ENCODE results near the gene ZNF804A.

ZNF804A gene

DNA sequence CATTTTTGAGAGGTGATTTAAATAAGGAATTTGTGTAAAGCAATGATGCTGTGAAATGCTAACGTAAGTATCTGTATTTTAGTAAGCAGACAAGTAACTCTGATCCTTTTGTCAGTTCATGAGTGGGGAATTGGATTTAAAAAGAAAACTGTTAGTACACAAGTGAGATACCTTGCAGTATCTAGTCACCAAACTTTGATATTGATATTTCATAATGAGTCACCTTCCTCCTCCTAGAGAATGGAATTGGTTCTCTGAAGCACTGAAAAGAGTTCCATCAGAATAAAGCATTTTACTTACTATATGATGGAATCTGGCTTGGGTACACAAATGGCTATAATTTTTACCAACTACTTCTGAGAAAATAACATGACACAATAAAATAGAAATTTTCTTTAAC, 232.2 kb downstream of the ZNF804A start:
- H2BK5ac ChIP-seq (ENCODE audit: low read depth, low read length, poor library complexity, severe bottlenecking): no peak overlapping the region
- H3K9ac ChIP-seq (ENCODE audit: low read length): no peak overlapping the region
- no peaks in the 10 kb centered on the region for H3K79me1 ChIP-seq (replicated peaks; ENCODE audit: low read length, poor library complexity, severe bottlenecking)
- no peak overlapping the region for H3K4me2 ChIP-seq (ENCODE audit: low read length, poor library complexity, severe bottlenecking)
- H2BK15ac ChIP-seq (ENCODE audit: low read depth, poor library complexity, severe bottlenecking): no peak overlapping the region
- 100% methylated on average over 1 of the region's 1 CpG for WGBS
- no peak for DNase-seq
- no peak overlapping the region for H2BK12ac ChIP-seq (ENCODE audit: low read length in 2 of 2)
- no peaks in the 10 kb centered on the region for H3K27me3 ChIP-seq (ENCODE audit: control insufficient read depth in 1 of 2, insufficient read depth in 1 of 2, low read length in 2 of 2)
- no peak overlapping the region for H3K27ac ChIP-seq (ENCODE audit: low read length, poor library complexity, severe bottlenecking)
- H3K36me3 ChIP-seq (ENCODE audit: control insufficient read depth in 1 of 2, insufficient read depth in 2 of 2, low read depth in 1 of 2, low read length in 2 of 2): no peaks in the 10 kb centered on the region
- no peak overlapping the region for H2AK5ac ChIP-seq (ENCODE audit: low read length, severe bottlenecking)
- H3K18ac ChIP-seq (ENCODE audit: low read depth in 1 of 2, low read length in 2 of 2): no peak overlapping the region
- H4K91ac ChIP-seq (ENCODE audit: low read length): no peak overlapping the region
- no peak overlapping the region for H3K23ac ChIP-seq (ENCODE audit: low read length in 2 of 2)
- H4K8ac ChIP-seq (ENCODE audit: low read length): no peak overlapping the region
- no peaks in the 10 kb centered on the region for H3K9me3 ChIP-seq (ENCODE audit: control insufficient read depth, low read length)
- no peak overlapping the region for H3K4ac ChIP-seq (ENCODE audit: low read depth in 1 of 2, low read length in 2 of 2)
- no peak overlapping the region for H2AFZ ChIP-seq (ENCODE audit: low read depth, low read length)
- H3K4me3 ChIP-seq (ENCODE audit: insufficient read depth in 1 of 2, low read depth in 1 of 2, low read length in 2 of 2): no peak overlapping the region
- H2BK120ac ChIP-seq (ENCODE audit: low read depth, low read length): no peak overlapping the region
- H3K14ac ChIP-seq (ENCODE audit: low read length in 2 of 2): no peak overlapping the region
- no peaks in the 10 kb centered on the region for H3K4me1 ChIP-seq (ENCODE audit: control insufficient read depth, insufficient read depth, low read depth, low read length)

- H2BK12ac ChIP-seq (ENCODE audit: low read length in 2 of 2): no peak overlapping the region
- no peak overlapping the region for H3K4me2 ChIP-seq (ENCODE audit: low read length, poor library complexity, severe bottlenecking)
- no peaks in the 10 kb centered on the region for H3K4me1 ChIP-seq (ENCODE audit: control insufficient read depth, insufficient read depth, low read depth, low read length)
- no peak overlapping the region for H4K8ac ChIP-seq (ENCODE audit: low read length)
- H2BK120ac ChIP-seq (ENCODE audit: low read depth, low read length): no peak overlapping the region
- no peaks in the 10 kb centered on the region for H3K79me1 ChIP-seq (replicated peaks; ENCODE audit: low read length, poor library complexity, severe bottlenecking)
- H3K14ac ChIP-seq (ENCODE audit: low read length in 2 of 2): no peak overlapping the region
- H3K18ac ChIP-seq (ENCODE audit: low read depth in 1 of 2, low read length in 2 of 2): no peak overlapping the region
- H3K4ac ChIP-seq (ENCODE audit: low read depth in 1 of 2, low read length in 2 of 2): no peak overlapping the region
- DNase-seq: peak; percentile 7
- H2BK5ac ChIP-seq (ENCODE audit: low read depth, low read length, poor library complexity, severe bottlenecking): no peak overlapping the region
- H2AFZ ChIP-seq (ENCODE audit: low read depth, low read length): no peak overlapping the region
- H2AK5ac ChIP-seq (ENCODE audit: low read length, severe bottlenecking): no peak overlapping the region
- no peaks in the 10 kb centered on the region for H3K27me3 ChIP-seq (ENCODE audit: control insufficient read depth in 1 of 2, insufficient read depth in 1 of 2, low read length in 2 of 2)
- H3K23ac ChIP-seq (ENCODE audit: low read length in 2 of 2): no peak overlapping the region
- no peaks in the 10 kb centered on the region for H3K9me3 ChIP-seq (ENCODE audit: control insufficient read depth, low read length)
- H3K36me3 ChIP-seq (ENCODE audit: control insufficient read depth in 1 of 2, insufficient read depth in 2 of 2, low read depth in 1 of 2, low read length in 2 of 2): no peaks in the 10 kb centered on the region
- H3K27ac ChIP-seq (ENCODE audit: low read length, poor library complexity, severe bottlenecking): no peak overlapping the region
- no peak overlapping the region for H4K91ac ChIP-seq (ENCODE audit: low read length)
- no peak overlapping the region for H3K4me3 ChIP-seq (ENCODE audit: insufficient read depth in 1 of 2, low read depth in 1 of 2, low read length in 2 of 2)
- H3K9ac ChIP-seq (ENCODE audit: low read length): no peak overlapping the region
- no peak overlapping the region for H2BK15ac ChIP-seq (ENCODE audit: low read depth, poor library complexity, severe bottlenecking)
These were observed 236.5 kb downstream of the ZNF804A start for GRCh38 chr2:184834699-184835397.

GRCh38 chr2:184835398-184835715, 237.0 kb downstream of the ZNF804A start:
- Histone ChIP-seq H2BK120ac (ENCODE audit: low read depth, low read length) (no peak overlapping the region), H2BK5ac (ENCODE audit: low read depth, low read length, poor library complexity, severe bottlenecking) (no peak overlapping the region), H3K27ac (ENCODE audit: low read length, poor library complexity, severe bottlenecking) (no peak overlapping the region), H3K27me3 (ENCODE audit: control insufficient read depth in 1 of 2, insufficient read depth in 1 of 2, low read length in 2 of 2) (no peaks in the 10 kb centered on the region), H3K4me3 (ENCODE audit: insufficient read depth in 1 of 2, low read depth in 1 of 2, low read length in 2 of 2) (no peak overlapping the region), H2AK5ac (ENCODE audit: low read length, severe bottlenecking) (no peak overlapping the region), H3K14ac (ENCODE audit: low read length in 2 of 2) (no peak overlapping the region), H3K18ac (ENCODE audit: low read depth in 1 of 2, low read length in 2 of 2) (no peak overlapping the region), H3K9ac (ENCODE audit: low read length) (no peak overlapping the region), H4K91ac (ENCODE audit: low read length) (no peak overlapping the region), H3K4ac (ENCODE audit: low read depth in 1 of 2, low read length in 2 of 2) (no peak overlapping the region), H4K8ac (ENCODE audit: low read length) (no peak overlapping the region), H3K9me3 (ENCODE audit: control insufficient read depth, low read length) (no peaks in the 10 kb centered on the region), H2BK12ac (ENCODE audit: low read length in 2 of 2) (no peak overlapping the region), H3K36me3 (ENCODE audit: control insufficient read depth in 1 of 2, insufficient read depth in 2 of 2, low read depth in 1 of 2, low read length in 2 of 2) (no peaks in the 10 kb centered on the region), H3K23ac (ENCODE audit: low read length in 2 of 2) (no peak overlapping the region), H3K79me1 (replicated peaks; ENCODE audit: low read length, poor library complexity, severe bottlenecking) (no peaks in the 10 kb centered on the region), H2BK15ac (ENCODE audit: low read depth, poor library complexity, severe bottlenecking) (no peak overlapping the region), H3K4me1 (ENCODE audit: control insufficient read depth, insufficient read depth, low read depth, low read length) (no peaks in the 10 kb centered on the region), H3K4me2 (ENCODE audit: low read length, poor library complexity, severe bottlenecking) (no peak overlapping the region), H2AFZ (ENCODE audit: low read depth, low read length) (no peak overlapping the region)
- DNase-seq: no peak

GRCh38 chr2:184847331-184847730, 249.0 kb downstream of the ZNF804A start:
- 52% methylated on average over 2 of the region's 2 CpGs for WGBS
- no peak overlapping the region for H4K91ac ChIP-seq (ENCODE audit: low read length)
- no peak for DNase-seq
- H2BK120ac ChIP-seq (ENCODE audit: low read depth, low read length): no peak overlapping the region
- H3K18ac ChIP-seq (ENCODE audit: low read depth in 1 of 2, low read length in 2 of 2): no peak overlapping the region
- no peak overlapping the region for H2BK12ac ChIP-seq (ENCODE audit: low read length in 2 of 2)
- H3K27me3 ChIP-seq (ENCODE audit: control insufficient read depth in 1 of 2, insufficient read depth in 1 of 2, low read length in 2 of 2): no peaks in the 10 kb centered on the region
- H3K9me3 ChIP-seq (ENCODE audit: control insufficient read depth, low read length): no peaks in the 10 kb centered on the region
- H3K4ac ChIP-seq (ENCODE audit: low read depth in 1 of 2, low read length in 2 of 2): no peak overlapping the region
- H3K23ac ChIP-seq (ENCODE audit: low read length in 2 of 2): no peak overlapping the region
- H2BK15ac ChIP-seq (ENCODE audit: low read depth, poor library complexity, severe bottlenecking): no peak overlapping the region
- H3K4me3 ChIP-seq (ENCODE audit: insufficient read depth in 1 of 2, low read depth in 1 of 2, low read length in 2 of 2): no peak overlapping the region
- H3K36me3 ChIP-seq (ENCODE audit: control insufficient read depth in 1 of 2, insufficient read depth in 2 of 2, low read depth in 1 of 2, low read length in 2 of 2): no peaks in the 10 kb centered on the region
- no peak overlapping the region for H2AFZ ChIP-seq (ENCODE audit: low read depth, low read length)
- no peak overlapping the region for H3K14ac ChIP-seq (ENCODE audit: low read length in 2 of 2)
- H3K4me2 ChIP-seq (ENCODE audit: low read length, poor library complexity, severe bottlenecking): no peak overlapping the region
- H4K8ac ChIP-seq (ENCODE audit: low read length): no peak overlapping the region
- no peak overlapping the region for H2AK5ac ChIP-seq (ENCODE audit: low read length, severe bottlenecking)
- H3K79me1 ChIP-seq (replicated peaks; ENCODE audit: low read length, poor library complexity, severe bottlenecking): no peaks in the 10 kb centered on the region
- no peak overlapping the region for H3K27ac ChIP-seq (ENCODE audit: low read length, poor library complexity, severe bottlenecking)
- H2BK5ac ChIP-seq (ENCODE audit: low read depth, low read length, poor library complexity, severe bottlenecking): no peak overlapping the region
- H3K9ac ChIP-seq (ENCODE audit: low read length): no peak overlapping the region
- no peaks in the 10 kb centered on the region for H3K4me1 ChIP-seq (ENCODE audit: control insufficient read depth, insufficient read depth, low read depth, low read length)

Data from mesenchymal stem cell (in vitro differentiated cells and primary cell).